Measurements from ENCODE around the gene ATP5F1A.
"Not testable (repeated sequence)": the region's sequence is repeated elsewhere in the genome, so short reads cannot be mapped to it uniquely, and the experiment has no call there.

ATP5F1A gene

GRCh38 chr18:46097801-46098615 is at the start of gene ATP5F1A:
Gene ATP5F1A, minus strand, starts transcription at chr18:46098296. Its CDS starts 65 bp downstream, at chr18:46098231.
- peak; percentile 96 for DNase-seq

- DNase-seq = no peak
Measured at GRCh38 chr18:46141199-46141598, 43.1 kb upstream of the ATP5F1A start.

GRCh38 chr18:46140173-46140572 is 42.1 kb upstream of the ATP5F1A start:
- DNase-seq = no peak

GRCh38 chr18:46134920-46135675 is 37.0 kb upstream of the ATP5F1A start:
- DNase-seq = no peak

GRCh38 chr18:46133534-46133933 is 35.4 kb upstream of the ATP5F1A start:
- DNase-seq = no peak

- not testable (repeated sequence) for DNase-seq
Measured at GRCh38 chr18:46130549-46130948, 32.5 kb upstream of the ATP5F1A start.

- no peak for DNase-seq
Measured at GRCh38 chr18:46130061-46130460, 32.0 kb upstream of the ATP5F1A start.

GRCh38 chr18:46126625-46127024 is 28.5 kb upstream of the ATP5F1A start:
- DNase-seq = not testable (repeated sequence)

- DNase-seq = no peak
Measured at GRCh38 chr18:46113751-46114150, 15.7 kb upstream of the ATP5F1A start.

GRCh38 chr18:46110406-46110805 is 12.3 kb upstream of the ATP5F1A start:
- DNase-seq = no peak

- no peak for DNase-seq
Measured at GRCh38 chr18:46109386-46109785, 11.3 kb upstream of the ATP5F1A start.

- peak; percentile 94 for DNase-seq
Measured at GRCh38 chr18:46104128-46104911, 6.2 kb upstream of the ATP5F1A start, which contains the start of gene HAUS1. Gene HAUS1, plus strand, starts transcription at chr18:46104385. Its CDS starts 27 bp downstream, at chr18:46104412.

- DNase-seq = no peak
Measured at GRCh38 chr18:46099463-46099862, 1.4 kb upstream of the ATP5F1A start.

- no peak for DNase-seq
Measured at GRCh38 chr18:46098616-46098933, 479 bp upstream of the ATP5F1A start.

GRCh38 chr18:46097431-46097800 is 680 bp downstream of the ATP5F1A start:
- no peak for DNase-seq

GRCh38 chr18:46096651-46097300 is 1.3 kb downstream of the ATP5F1A start:
- DNase-seq = no peak

GRCh38 chr18:46095532-46095931 is 2.6 kb downstream of the ATP5F1A start:
- no peak for DNase-seq

- not testable (repeated sequence) for DNase-seq
Measured at GRCh38 chr18:46088501-46088900, 9.6 kb downstream of the ATP5F1A start.

GRCh38 chr18:46084431-46084830 is 13.7 kb downstream of the ATP5F1A start:
- DNase-seq = no peak

- no peak for DNase-seq
Measured at GRCh38 chr18:46080156-46080555, 17.9 kb downstream of the ATP5F1A start.

GRCh38 chr18:46079336-46079735 is 18.8 kb downstream of the ATP5F1A start:
- no peak for DNase-seq

GRCh38 chr18:46073474-46074331 is 24.4 kb downstream of the ATP5F1A start:
- no peak for DNase-seq

All from right forelimb (tissue), 1 donor.